RWPE1 (cell line): ENCODE results near the gene PROC.

Experiments
- CTCF ChIA-PET: fragments of 350-600 bp; sonication (Branson Sonifier 250); formaldehyde crosslinking; extraction: SDS; loops from one replicate; lab custom pipeline; 2021; lab: Yijun Ruan, JAX
- POLR2A ChIA-PET: fragments of 400-600 bp; formaldehyde crosslinking; extraction: SDS; loops from one replicate; lab custom pipeline; 2020; ENCODE audit warnings: antibody characterized with exemption; ENCODE audit not compliant: low non-redundant PET; lab: Yijun Ruan, JAX
- DNase-seq: peaks from one replicate; pipeline ENCODE4 v3.0.0; 2012; ENCODE audit warnings: low spot score
- H3K27ac ChIP-seq: fragments of 450-650 bp; 2 replicates; pipeline ENCODE4 v1.5.1; 2017
- CTCF ChIP-seq: fragments of 450-650 bp; conservative IDR thresholded peaks from 2 replicates; pipeline ENCODE4 v1.5.1; 2017; ENCODE audit warnings: low read depth, mild to moderate bottlenecking

The PROC gene

GRCh38 chr2:127378720-127379119 lies 39.5 kb upstream of the PROC start:
- CTCF ChIA-PET = interaction anchor here (0.6 kb wide), 1 partner anchor 8 kb away, joined by 5 read pairs; no protein-coding TSS in a partner anchor
- no peak for TF ChIP-seq CTCF
- DNase-seq = no peak
- no peak overlapping the region for H3K27ac ChIP-seq
- POLR2A ChIA-PET = no interaction called here

DNA sequence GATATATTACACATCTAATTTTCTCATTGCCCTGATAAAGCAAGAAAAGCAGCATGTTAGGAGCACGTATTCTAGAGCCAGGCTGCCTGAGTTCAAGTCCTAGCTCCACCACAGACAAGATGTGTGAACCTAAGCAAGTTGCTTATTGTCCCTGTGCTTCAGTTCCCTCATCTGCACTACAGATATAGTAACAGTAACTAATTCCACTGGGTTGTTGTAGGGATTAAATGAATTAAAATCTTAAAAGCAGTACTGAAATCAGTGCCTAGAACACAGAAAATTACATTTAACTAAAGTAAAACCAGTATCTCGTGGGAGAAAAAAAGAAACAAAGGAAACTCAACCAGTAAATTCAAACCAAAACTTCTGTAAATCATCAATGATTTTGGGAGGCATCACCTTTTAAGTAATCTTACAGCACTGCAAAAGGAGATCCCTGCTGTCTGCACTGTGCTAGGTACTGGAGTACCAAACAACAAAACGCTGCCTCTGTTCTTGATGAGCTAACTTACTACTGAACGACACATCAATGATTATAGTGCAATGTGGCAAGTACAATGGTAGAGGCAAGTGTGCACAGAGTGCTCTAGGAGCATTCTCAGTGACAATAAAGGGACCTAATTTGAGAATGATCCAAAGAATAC lies 38.4 kb upstream of the PROC start:
- TF ChIP-seq CTCF = no peak
- CTCF ChIA-PET = no interaction called here
- DNase-seq = no peak
- POLR2A ChIA-PET = no interaction called here
- no peak overlapping the region for H3K27ac ChIP-seq

- H3K27ac ChIP-seq = no peak overlapping the region
- peak; percentile 36 for DNase-seq
- TF ChIP-seq CTCF = no peak
- CTCF ChIA-PET = interaction anchor here (0.7 kb wide), 1 partner anchor 10 kb away, joined by 3 read pairs; no protein-coding TSS in a partner anchor
- POLR2A ChIA-PET = no interaction called here
These were observed 36.5 kb upstream of the PROC start for GRCh38 chr2:127381762-127382161.

- ChIA-PET POLR2A (no interaction called here), CTCF (no interaction called here)
These were observed 35.4 kb upstream of the PROC start for GRCh38 chr2:127382831-127383230.

DNA sequence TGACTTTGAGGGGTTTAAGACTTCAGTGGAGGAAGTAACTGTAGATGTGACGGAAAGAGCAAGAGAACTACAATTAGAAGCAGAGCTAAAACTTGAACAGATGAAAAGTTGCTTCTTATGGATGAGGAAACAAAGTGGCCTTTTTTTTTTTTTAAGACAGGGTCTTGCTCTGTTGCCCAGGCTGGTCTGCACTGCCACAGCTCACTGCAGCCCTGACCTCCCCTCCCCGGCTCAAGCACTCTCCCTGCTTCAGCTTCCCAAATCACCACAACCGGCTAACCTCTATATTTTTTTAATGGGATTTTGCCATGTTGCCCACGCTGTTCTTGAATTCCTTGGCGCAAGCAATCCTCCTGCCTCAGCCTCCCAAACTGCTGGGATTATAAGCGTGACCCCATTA lies 33.7 kb upstream of the PROC start:
- POLR2A ChIA-PET = no interaction called here

More at GRCh38 chr2:127382831-127383230, 35.4 kb upstream of the PROC start:
- TF ChIP-seq CTCF = no peak
- DNase-seq = no peak
- H3K27ac ChIP-seq = no peak overlapping the region

DNA sequence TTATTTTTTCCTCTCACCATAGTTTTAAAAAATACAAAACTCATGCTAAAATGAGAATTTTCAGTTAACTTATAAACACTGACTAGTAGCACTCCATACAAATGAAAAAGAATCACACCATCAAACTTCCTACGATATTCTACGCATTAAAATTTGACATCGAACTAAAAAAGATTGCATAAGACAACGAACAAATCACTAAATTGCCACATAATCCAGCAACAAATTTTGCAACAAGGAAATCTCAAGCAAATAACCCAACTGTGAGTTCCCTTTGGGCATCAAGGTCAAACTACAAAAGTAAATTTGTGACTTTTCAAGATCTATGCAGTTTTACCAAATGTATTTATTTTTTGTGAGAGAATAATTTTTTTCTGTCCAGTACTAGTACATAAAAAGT lies 32.0 kb upstream of the PROC start:
- H3K27ac ChIP-seq = no peak overlapping the region
- DNase-seq = no peak
- ChIA-PET CTCF (no interaction called here), POLR2A (interaction anchor here (0.8 kb wide), 1 partner anchor 103 kb away, joined by 3 read pairs; no protein-coding TSS in a partner anchor)
- no peak for TF ChIP-seq CTCF

More for the DNA sequence above, 33.7 kb upstream of the PROC start:
- no peak for TF ChIP-seq CTCF
- CTCF ChIA-PET = interaction anchor here (0.6 to 0.8 kb wide), 2 partner anchors 19 to 73 kb away, joined by 3 to 4 read pairs; no protein-coding TSS in a partner anchor
- H3K27ac ChIP-seq = no peak overlapping the region
- DNase-seq = no peak
